GM19397 (cell line): ENCODE results near the gene CDH4.

Source experiments
- ATAC-seq: cut with Tn5 transposase; IDR thresholded peaks from one replicate; pipeline ENCODE4 v1.9.1; 2021; ENCODE audit warnings: mild to moderate bottlenecking, moderate library complexity; ENCODE audit not compliant: unreplicated experiment

The CDH4 gene

GRCh38 chr20:61696181-61696735 lies 444.2 kb downstream of the CDH4 start:
- no peak for ATAC-seq

- ATAC-seq = no peak
Observed at GRCh38 chr20:61697666-61698597, 445.9 kb downstream of the CDH4 start.

DNA sequence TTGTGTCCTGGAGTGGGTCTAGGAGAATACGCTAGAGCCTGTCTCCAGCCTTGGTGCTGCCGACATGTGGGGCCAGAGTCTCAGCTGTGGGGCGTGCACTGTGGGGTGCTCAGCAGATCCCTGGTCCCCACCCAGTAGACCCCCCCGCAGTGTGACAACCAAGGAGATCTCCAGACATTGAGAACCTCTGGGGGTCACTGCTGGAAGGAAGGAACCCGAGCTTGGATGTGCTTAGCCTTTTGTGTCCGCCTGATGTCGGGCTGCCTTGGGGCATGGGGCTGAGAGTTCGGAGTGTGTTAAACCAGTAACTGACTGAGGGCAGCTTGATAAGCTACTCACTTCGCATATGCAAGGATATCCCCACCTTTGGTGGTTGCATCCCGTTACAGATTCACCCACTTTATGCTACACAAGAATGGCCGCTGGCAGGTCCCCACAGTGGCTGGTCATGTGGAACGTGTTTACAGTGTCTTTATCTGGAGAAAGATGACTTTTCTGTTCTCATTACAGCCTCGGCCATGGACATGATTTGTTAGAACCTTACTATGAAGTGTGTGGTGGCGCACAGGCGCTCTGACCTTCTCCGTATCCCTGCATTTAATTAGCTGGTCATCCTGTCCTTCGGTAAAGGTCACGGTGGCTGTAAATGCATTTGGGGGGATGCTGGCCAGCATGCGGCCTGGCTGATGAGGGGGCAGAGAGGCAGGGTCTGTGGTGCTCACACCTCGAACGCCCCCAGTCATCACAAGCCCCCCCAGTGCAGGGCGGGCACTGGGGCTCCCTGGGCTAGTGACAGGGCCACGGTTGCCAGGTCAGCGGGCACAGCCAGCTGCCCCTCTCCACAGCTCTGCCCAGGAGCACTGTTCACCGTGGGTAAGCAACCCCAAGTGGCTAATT lies 446.8 kb downstream of the CDH4 start:
- ATAC-seq = no peak

- ATAC-seq = no peak
Observed at GRCh38 chr20:61699495-61700374, 447.7 kb downstream of the CDH4 start.

GRCh38 chr20:61700595-61701140 lies 448.6 kb downstream of the CDH4 start:
- no peak for ATAC-seq

- no peak for ATAC-seq
Observed at GRCh38 chr20:61701401-61701800, 449.3 kb downstream of the CDH4 start.

- ATAC-seq = no peak
Observed at GRCh38 chr20:61701802-61702201, 449.7 kb downstream of the CDH4 start.

- ATAC-seq = no peak
Observed at GRCh38 chr20:61702246-61702645, 450.2 kb downstream of the CDH4 start.

DNA sequence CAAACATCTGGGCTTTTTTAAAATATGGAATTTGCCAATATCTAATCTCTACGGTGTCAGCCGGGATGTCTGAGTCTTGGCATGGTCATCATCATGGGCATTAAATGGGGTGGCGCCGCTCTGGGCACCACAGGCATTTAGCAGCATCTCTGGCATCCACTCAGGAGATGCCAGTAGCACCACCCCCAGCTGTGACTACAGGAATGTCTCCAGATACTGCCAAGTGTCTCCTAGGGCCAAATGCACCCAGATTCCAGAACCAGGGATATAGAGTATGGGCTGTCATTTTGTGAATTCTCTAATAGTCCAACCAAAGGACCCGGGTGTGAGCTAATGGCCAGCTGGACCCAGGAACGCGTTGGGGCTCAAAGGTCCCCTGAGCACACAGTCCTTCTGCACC lies 452.6 kb downstream of the CDH4 start:
- no peak for ATAC-seq

- ATAC-seq = no peak
Observed at GRCh38 chr20:61705386-61706258, 453.6 kb downstream of the CDH4 start.

DNA sequence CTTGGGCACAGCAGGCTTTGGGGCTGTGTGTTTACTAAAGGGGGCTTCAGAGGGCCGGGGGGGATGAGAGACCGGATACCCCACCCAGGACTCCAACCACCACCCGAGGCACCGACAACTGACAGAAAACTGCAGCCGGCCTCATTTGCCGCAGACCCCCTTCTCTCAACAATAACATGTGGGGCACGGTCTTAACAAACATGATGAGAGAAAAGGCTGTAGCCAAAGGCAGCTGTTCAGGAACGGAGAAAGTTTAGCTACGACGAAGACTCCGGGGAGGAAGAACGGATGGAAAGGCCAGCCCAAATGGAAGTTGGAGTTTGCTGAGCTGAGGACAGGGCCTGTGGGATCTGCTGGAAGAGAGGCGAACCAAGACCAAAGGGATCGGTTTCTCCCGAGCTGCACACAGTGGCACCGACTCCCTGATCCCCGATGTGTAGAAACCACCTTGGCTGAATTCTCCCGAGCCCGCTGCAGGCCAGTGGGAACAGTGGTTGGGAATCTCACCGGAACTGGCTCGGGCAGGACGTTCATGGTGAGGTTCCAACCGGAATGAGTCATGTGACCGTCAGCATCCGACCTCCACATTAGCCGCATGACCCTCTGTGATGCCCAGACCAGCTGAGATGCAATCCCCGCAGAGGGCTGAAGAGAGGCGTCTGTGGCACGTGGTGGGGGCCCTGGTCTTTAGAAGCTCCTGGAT lies 454.3 kb downstream of the CDH4 start:
- no peak for ATAC-seq

GRCh38 chr20:61708891-61709290 lies 456.8 kb downstream of the CDH4 start:
- no peak for ATAC-seq

DNA sequence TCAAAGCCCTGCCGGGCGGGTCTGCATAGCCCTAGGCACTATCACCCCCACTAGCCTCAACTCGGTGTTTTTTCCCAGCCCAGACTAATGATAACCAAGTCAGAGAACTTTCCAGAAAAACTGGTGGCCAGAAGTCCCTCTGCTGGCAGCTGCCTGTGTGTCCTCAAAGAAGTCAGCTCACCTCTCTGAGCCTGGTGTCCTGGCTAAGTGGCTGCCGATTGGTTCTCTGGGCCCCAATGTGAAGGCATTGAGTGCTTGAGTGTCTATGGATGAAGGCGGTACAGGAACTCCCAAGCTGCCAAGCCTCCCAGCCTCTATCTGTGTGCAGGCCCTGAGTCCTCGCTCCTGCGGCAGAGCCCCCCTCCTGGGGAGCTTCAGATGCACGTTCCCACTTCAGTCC lies 458.0 kb downstream of the CDH4 start:
- no peak for ATAC-seq

DNA sequence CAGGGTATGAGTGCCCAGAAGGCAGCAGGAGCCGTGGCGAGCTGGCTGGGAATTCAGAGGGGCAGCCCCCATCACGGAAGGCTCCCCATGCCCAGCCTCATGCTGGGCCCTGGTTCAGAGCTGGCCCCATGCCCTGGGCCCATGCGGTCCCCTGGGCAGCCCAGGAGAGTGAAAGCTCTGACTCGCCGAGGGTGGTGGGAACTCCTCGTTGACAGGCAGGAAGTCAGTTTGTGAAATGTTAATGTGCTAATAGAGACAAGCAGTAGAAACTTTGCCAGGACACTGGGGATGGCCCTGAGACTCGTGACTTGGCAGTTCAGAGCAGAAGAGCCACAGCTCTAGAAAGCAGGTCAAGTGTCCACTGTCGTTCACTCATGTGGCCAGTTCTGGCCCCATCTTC lies 460.6 kb downstream of the CDH4 start:
- no peak for ATAC-seq

GRCh38 chr20:61718361-61719005 lies 466.4 kb downstream of the CDH4 start:
- no peak for ATAC-seq

DNA sequence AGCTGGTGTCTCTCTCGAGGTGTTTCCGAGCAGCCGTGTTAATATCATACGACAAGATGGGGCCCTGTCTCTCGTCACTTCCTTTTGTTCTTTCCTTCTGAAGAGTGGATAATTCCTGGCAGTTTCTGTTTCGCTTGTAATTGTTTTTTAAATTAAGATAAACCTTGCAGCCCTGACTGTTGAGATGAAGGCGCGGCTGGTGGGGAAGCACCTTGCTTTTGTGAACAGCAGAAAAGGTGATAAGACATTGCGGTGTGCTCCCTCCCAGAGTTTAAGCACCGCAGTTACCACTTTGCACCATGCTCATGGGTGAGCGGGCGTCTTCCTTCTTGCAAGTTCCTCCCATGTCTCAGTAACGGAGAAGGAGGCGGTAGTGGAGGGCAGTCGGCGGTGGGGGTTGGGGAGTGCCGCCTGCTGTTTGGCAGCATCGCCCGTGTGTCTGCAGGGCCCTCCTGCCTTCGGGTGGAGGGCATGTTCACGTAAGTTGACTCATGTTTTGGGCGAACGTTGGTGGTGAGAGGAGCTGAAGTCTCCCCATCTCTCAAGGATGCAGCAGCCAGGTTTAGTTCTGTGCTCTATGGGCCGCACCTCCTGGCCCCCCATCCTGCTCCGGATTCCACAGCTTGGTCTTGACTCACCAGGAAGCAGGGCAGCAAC lies 467.8 kb downstream of the CDH4 start:
- ATAC-seq = no peak

DNA sequence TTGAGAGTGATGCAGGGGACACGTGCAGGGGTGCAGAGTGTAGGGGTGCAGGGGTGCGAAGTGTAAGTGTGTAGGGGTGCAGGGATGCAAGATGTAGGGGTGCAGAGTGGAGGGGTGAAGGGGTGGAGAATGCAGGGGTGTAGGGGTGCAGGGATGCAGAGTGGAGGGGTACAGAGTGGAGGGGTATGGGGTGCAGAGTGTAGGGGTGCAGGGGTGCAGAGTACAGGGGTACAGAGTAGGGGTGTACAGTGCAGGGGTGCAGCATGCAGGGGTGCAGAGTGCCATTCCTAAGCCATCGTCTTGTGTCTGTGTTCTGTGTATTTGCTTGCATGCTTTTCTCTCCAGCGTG lies 468.3 kb downstream of the CDH4 start:
- no peak for ATAC-seq
